ENCODE data around the gene NHSL2. TPM values are rescaled to one million over a fixed set of nuclear protein-coding genes. Genes with fewer than 3 reads are reported as not detected.

The NHSL2 gene
- total RNA-seq, 2 experiments from 2014 or later: 0.58 to 0.88 TPM

DNA sequence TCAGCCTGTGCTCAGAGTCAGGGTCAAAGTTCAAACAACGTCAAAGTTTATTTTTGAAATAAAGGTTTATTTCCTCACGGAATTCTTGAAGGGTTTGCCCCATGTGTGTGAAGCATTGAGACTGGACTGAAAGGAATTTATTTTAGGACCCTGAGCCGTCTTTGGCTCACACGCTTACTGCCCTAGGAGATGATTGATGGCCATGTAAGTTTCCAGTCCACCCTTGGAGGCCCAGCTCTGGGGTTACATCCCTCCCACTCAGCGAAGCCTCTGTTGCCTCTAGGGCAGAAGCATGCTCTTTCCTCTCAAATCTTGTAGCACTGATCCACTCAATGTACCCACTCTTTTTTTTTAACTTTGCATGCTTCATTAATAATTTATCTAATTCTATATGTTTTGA is 4.5 kb upstream of the NHSL2 start:
- Mint-ChIP-seq H3K27me3 (peaks cover 26% of the 10 kb centered on the region), H3K4me1 (ENCODE audit: low read depth) (no peaks in the 10 kb centered on the region), H3K36me3 (ENCODE audit: low read depth) (no peaks in the 10 kb centered on the region), H3K9me3 (no peaks in the 10 kb centered on the region), H3K4me3 (no peak overlapping the region), H3K27ac (no peak overlapping the region)
- intact Hi-C loops (cut with micrococcal nuclease): no loop called here
- ATAC-seq: no peak
- ChIA-PET CTCF (no interaction called here), POLR2A (no interaction called here)
- no peak for TF ChIP-seq CTCF (IDR thresholded peaks at IDR 0.05)
- no peak for DNase-seq

DNA sequence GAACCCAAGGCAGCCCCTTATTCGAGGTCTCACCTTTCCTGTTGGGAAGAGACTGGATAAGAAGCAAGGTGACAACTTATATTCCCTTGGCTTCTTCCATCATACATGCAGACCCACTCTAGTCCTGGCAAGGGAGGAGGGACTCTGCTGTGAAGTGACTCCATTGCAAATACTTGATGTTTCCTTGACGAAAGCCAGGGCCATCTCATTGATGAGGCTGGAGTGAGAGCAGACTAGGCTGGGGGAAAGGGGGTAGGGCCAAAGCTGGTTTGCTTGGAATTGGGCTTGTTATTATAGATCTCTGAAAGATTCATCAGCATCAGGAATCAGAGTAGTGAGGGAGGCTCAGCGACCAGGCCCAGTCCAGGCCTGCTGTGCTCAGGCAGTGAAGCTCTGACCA is 2.3 kb upstream of the NHSL2 start:
- ChIA-PET CTCF (no interaction called here), POLR2A (no interaction called here)
- intact Hi-C loops (cut with micrococcal nuclease): no loop called here
- H3K36me3 Mint-ChIP-seq (ENCODE audit: low read depth): no peaks in the 10 kb centered on the region
- peaks cover 31% of the 10 kb centered on the region for H3K27me3 Mint-ChIP-seq
- no peaks in the 10 kb centered on the region for H3K9me3 Mint-ChIP-seq
- no peak overlapping the region for H3K27ac Mint-ChIP-seq
- no peak overlapping the region for H3K4me3 Mint-ChIP-seq
- ATAC-seq (no peak), DNase-seq (no peak)
- no peak for TF ChIP-seq CTCF (IDR thresholded peaks at IDR 0.05)
- no peaks in the 10 kb centered on the region for H3K4me1 Mint-ChIP-seq (ENCODE audit: low read depth)

GRCh38 chrX:71909956-71910355 is 689 bp upstream of the NHSL2 start:
- ATAC-seq: no peak
- intact Hi-C loops (cut with micrococcal nuclease): no loop called here
- Mint-ChIP-seq H3K27ac (no peak overlapping the region), H3K9me3 (no peaks in the 10 kb centered on the region), H3K36me3 (ENCODE audit: low read depth) (no peaks in the 10 kb centered on the region), H3K4me1 (ENCODE audit: low read depth) (no peaks in the 10 kb centered on the region), H3K4me3 (peak overlapping the region; percentile 17), H3K27me3 (peaks cover 39% of the 10 kb centered on the region)
- TF ChIP-seq CTCF (IDR thresholded peaks at IDR 0.05): no peak
- no peak for DNase-seq
- ChIA-PET CTCF (interaction anchor here (1.0 to 1.1 kb wide), 2 partner anchors 28 to 228 kb away, joined by 3 read pairs; no protein-coding TSS in a partner anchor), POLR2A (no interaction called here)

DNA sequence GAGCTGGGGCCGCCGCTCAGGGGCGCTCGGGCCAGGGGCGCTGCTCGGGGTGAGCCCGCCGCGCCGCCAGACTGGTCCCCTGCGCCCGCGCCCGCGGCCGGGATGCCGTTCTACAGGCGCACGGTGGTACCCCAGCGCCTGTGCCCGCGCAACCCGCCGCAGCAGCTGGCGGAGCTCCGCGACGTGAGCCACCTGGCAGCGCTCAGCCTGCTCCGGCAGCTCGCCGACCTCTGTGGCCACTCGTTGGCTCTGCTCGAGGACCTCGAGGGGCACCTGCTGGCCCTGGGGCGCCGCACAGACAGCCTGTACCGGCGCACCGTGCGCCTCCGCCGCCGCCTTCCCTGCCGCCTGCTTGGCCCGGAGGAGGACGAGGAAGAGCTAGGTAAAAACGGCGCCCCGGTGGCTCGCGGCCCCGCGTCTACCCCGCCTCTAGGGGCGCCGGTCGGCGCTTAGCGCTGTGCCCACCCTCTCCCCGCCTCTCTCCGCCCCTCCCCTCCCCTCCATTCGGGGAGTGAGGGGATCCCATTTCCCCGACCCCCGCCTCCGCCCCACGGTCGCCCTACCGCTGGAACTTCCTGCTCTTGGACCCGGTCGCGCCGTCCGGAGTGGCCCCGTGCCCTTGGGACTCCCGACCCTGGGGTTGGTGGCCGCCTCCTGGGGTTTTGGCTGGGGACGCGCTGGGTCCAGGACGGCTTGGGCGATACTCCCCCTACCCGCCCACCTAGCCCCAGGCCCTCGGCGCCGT is 513 bp downstream of the NHSL2 start:
- H3K27ac Mint-ChIP-seq: no peak overlapping the region
- CTCF ChIA-PET: interaction anchor here (0.8 to 1.2 kb wide), 6 partner anchors 9 to 240 kb away, joined by 3 to 4 read pairs (median 3); no protein-coding TSS in a partner anchor

More for the DNA sequence above, 513 bp downstream of the NHSL2 start:
- peak; percentile 74 for ATAC-seq
- H3K36me3 Mint-ChIP-seq (ENCODE audit: low read depth): no peaks in the 10 kb centered on the region
- intact Hi-C loops (cut with micrococcal nuclease): no loop called here
- H3K4me1 Mint-ChIP-seq (ENCODE audit: low read depth): no peaks in the 10 kb centered on the region
- POLR2A ChIA-PET: interaction anchor here (0.5 kb wide), 1 partner anchor 980 kb away, joined by 3 read pairs; the partner anchor contains the start of gene SLC7A3
- DNase-seq: peak; percentile 37
- peaks cover 41% of the 10 kb centered on the region for H3K27me3 Mint-ChIP-seq
- TF ChIP-seq CTCF (IDR thresholded peaks at IDR 0.05): peak; percentile 53
- H3K9me3 Mint-ChIP-seq: no peaks in the 10 kb centered on the region
- peak overlapping the region; percentile 27 for H3K4me3 Mint-ChIP-seq
